K562 (cell line): ENCODE data around the gene RAPSN. TPM values are rescaled to one million over a fixed set of nuclear protein-coding genes. Genes with fewer than 3 reads are reported as not detected.

Experiments
- ATF7 ChIP-seq: fragments of 450-650 bp; IDR thresholded peaks from 2 replicates; pipeline ENCODE4 v1.7.1; 2014; ENCODE audit warnings: mild to moderate bottlenecking, moderate library complexity
- GTF2F1 ChIP-seq: IDR thresholded peaks from 2 replicates; pipeline ENCODE4 v1.6.1; 2011; ENCODE audit warnings: low read depth, low read length, improper control_type of control experiment
- ILK ChIP-seq: fragments of 450-650 bp; IDR thresholded peaks from 2 replicates; pipeline ENCODE4 v1.6.1; 2016; ENCODE audit warnings: missing genetic modification characterization, low read depth, mild to moderate bottlenecking, missing compliant biosample characterization, moderate library complexity, borderline replicate concordance
- KLF6 ChIP-seq: fragments of 250-450 bp; sonication (Bioruptor Pico); IDR thresholded peaks from 2 replicates; pipeline ENCODE4 v1.4.0; 2020; ENCODE audit warnings: mild to moderate bottlenecking, moderate library complexity, borderline replicate concordance
- MYBL2 ChIP-seq, 2 experiments: fragments of 450-650 bp in 1 of 2; sonication (generic) in 1 of 2; formaldehyde crosslinking in 1 of 2; IDR thresholded peaks; 2 replicates each; pipeline versions ENCODE4 v1.6.1 to v1.8.1; 2017 to 2022; ENCODE audit warnings: borderline replicate concordance in 1 of 2, inconsistent platforms in 1 of 2, low read depth in 1 of 2, mild to moderate bottlenecking in 1 of 2, missing genetic modification reagents in 1 of 2, moderate library complexity in 1 of 2
- NR2C1 ChIP-seq, 2 experiments: fragments of 450-650 bp; IDR thresholded peaks; 2 replicates each; pipeline ENCODE4 v1.6.1; 2017; ENCODE audit warnings: mild to moderate bottlenecking in 2 of 2, antibody characterized with exemption in 1 of 2, inconsistent platforms in 1 of 2, missing compliant biosample characterization in 1 of 2, missing genetic modification characterization in 1 of 2
- NR2C2 ChIP-seq, 2 experiments: fragments of 200-800 bp in 1 of 2; sonication (Bioruptor generic) in 1 of 2; sonication (generic) in 1 of 2; formaldehyde crosslinking in 1 of 2; IDR thresholded peaks; 2 replicates each; pipeline versions ENCODE4 v1.6.1 to v1.8.0; 2016 to 2022; ENCODE audit warnings: mild to moderate bottlenecking in 1 of 2, missing compliant biosample characterization in 1 of 2, missing genetic modification characterization in 1 of 2, missing genetic modification reagents in 1 of 2
- RBM25 ChIP-seq: fragments of 200-400 bp; formaldehyde crosslinking; IDR thresholded peaks from 2 replicates; pipeline ENCODE4 v1.6.1; 2018; ENCODE audit warnings: low read length, low read depth, moderate library complexity; ENCODE audit not compliant: severe bottlenecking
- SMARCC2 ChIP-seq: fragments of 450-650 bp; IDR thresholded peaks from 2 replicates; pipeline ENCODE4 v1.6.1; 2017; ENCODE audit warnings: antibody characterized with exemption, moderate library complexity, mild to moderate bottlenecking, low read depth
- TEAD4 ChIP-seq, 2 experiments: sonication (generic) in 1 of 2; formaldehyde crosslinking in 1 of 2; IDR thresholded peaks; 2 replicates each; pipeline versions ENCODE4 v1.6.1 to v1.8.0; 2012 to 2022; ENCODE audit warnings: borderline replicate concordance in 1 of 2, inconsistent platforms in 1 of 2, low read length in 1 of 2, mild to moderate bottlenecking in 1 of 2, missing genetic modification reagents in 1 of 2
- ZFX ChIP-seq: sonication (generic); formaldehyde crosslinking; IDR thresholded peaks from 2 replicates; pipeline ENCODE4 v1.8.0; 2022; ENCODE audit warnings: mild to moderate bottlenecking, missing genetic modification reagents, moderate library complexity
- ZNF311 ChIP-seq: fragments of 250-450 bp; sonication (Bioruptor Pico); IDR thresholded peaks from 2 replicates; pipeline ENCODE4 v1.4.0; 2020; ENCODE audit warnings: mild to moderate bottlenecking, moderate library complexity
- ZNF695 ChIP-seq: fragments of 450-650 bp; formaldehyde crosslinking; IDR thresholded peaks from 2 replicates; pipeline ENCODE4 v1.4.0; 2020; ENCODE audit warnings: mild to moderate bottlenecking, moderate library complexity
- ZNF75A ChIP-seq: fragments of 450-650 bp; formaldehyde crosslinking; IDR thresholded peaks from 2 replicates; pipeline ENCODE4 v1.4.0; 2020; ENCODE audit warnings: mild to moderate bottlenecking
- polyA plus RNA-seq, 8 experiments: library from polyadenylated mRNA; depleted of rRNA in 4 of 8; stranded (reverse) in 5 of 8; unstranded in 3 of 8; fragments of >200 nt; fragmentation: Nextera tagmentation in 2 of 8; fragmentation: Illumina TruSeq in 1 of 8; extraction: Ambion mirVana in 2 of 8; extraction: Trizol in 1 of 8; gene quantifications; 2 replicates each; pipeline versions ENCODE4 v1.2.1 to v1.2.3, GENCODE V29; 2011 to 2014; ENCODE audit warnings: inconsistent platforms in 1 of 8, missing spikeins in 1 of 8
- total RNA-seq, 7 experiments: library from RNA; depleted of rRNA in 6 of 7; stranded (reverse); fragments of >200 nt in 6 of 7; fragmentation: Illumina TruSeq in 2 of 7; extraction: Trizol in 2 of 7; gene quantifications; 2 replicates each; pipeline versions ENCODE4 v1.2.1 to v1.2.3, GENCODE V29; 2011 to 2021; ENCODE audit warnings: low replicate concordance in 1 of 7
- TF ChIP-seq, protein P1 (sequence below): fragments of 450-650 bp; formaldehyde crosslinking; IDR thresholded peaks from 2 replicates; pipeline ENCODE4 v1.4.0; 2020; ENCODE audit warnings: mild to moderate bottlenecking, moderate library complexity
- TF ChIP-seq, protein P2 (sequence below): fragments of 450-650 bp; conservative IDR thresholded peaks from 2 replicates; pipeline ENCODE4 v1.6.1; 2016; ENCODE audit warnings: missing genetic modification characterization, low read depth, mild to moderate bottlenecking, missing compliant biosample characterization, moderate library complexity
- TF ChIP-seq, protein P3 (sequence below): sonication (generic); formaldehyde crosslinking; IDR thresholded peaks from 2 replicates; pipeline ENCODE4 v1.8.0; 2023; ENCODE audit warnings: mild to moderate bottlenecking, missing genetic modification reagents
- TF ChIP-seq, protein P4 (sequence below): fragments of 250-450 bp; sonication (Bioruptor Pico); IDR thresholded peaks from 2 replicates; pipeline ENCODE4 v1.8.0; 2022; ENCODE audit warnings: moderate library complexity, mild to moderate bottlenecking, inconsistent platforms

RAPSN gene
- total and polyA plus RNA-seq, 9 of the 15 experiments (the other 6 are each of a cell fraction or from before 2014, with no cell fraction given), result 0.06 to 0.11 TPM; not detected in 7

DNA sequence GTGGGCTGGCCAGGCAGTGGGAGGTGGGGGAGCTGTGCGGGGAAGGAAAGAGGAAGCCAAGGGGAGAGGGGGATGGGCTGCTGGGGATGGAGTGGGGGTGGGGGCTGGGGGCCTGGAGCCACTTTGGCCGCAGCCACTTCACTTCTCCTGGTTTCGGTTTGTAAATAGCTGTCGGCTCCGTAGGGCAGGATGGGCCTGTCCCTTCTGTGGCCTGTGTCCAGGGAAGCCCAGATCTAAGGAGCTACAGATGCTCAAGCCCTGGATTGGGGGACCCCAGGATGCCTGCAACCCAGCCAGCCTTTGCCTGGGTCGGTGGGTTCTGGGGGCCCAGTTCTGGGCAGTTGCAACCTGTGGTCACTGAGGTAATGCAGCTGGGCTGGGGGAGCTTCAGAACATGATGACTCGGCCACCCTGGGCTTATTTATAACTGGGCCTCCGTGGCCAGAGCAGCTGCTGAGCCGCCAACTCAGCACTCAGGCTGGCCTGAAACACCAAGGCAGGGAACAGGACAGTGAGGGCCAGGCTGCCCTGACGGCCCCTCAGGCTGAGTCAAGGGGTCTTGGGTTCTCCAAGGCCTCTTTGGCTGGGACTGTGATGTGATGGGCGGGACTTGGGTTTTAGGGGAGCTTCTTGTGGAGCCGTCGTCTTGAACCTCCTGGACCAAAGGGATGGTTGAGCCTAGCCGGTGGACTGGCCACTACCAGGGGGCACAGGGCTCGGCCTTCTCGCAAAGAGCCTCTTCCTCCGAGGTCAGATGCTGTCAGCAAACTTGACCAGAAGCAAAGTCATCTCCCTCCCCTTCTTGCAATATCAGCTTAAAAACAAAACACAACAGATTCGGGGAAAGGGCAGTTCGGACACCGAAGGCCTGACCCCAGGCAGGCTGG, 55.5 kb downstream of the RAPSN start (continued):
- 0 out of 2 replicates have a peak, but pooled peaks have one; percentile 18 for TF ChIP-seq ATF7
- TF ChIP-seq KLF6 (CRISPR knock-in tag), result no peak
- TF ChIP-seq NR2C2 (CRISPR knock-in tag; IDR thresholded peaks at IDR 0.05), result peak; percentile 19; the same call in 1 of the 2 replicates
- TF ChIP-seq NR2C2 (tag; IDR thresholded peaks at IDR 0.05), result no peak
- no peak for TF ChIP-seq GTF2F1
- TF ChIP-seq NR2C1 (IDR thresholded peaks at IDR 0.05), result no peak
- TF ChIP-seq NR2C1 (tag; IDR thresholded peaks at IDR 0.05), result no peak
- no peak for TF ChIP-seq ZNF75A
- no peak for TF ChIP-seq TEAD4 (IDR thresholded peaks at IDR 0.05; ENCODE audit: low read length)
- TF ChIP-seq TEAD4 (CRISPR knock-in tag; IDR thresholded peaks at IDR 0.05; ENCODE audit: borderline replicate concordance), result no peak
- no peak for TF ChIP-seq SMARCC2
- TF ChIP-seq, protein P1, sequence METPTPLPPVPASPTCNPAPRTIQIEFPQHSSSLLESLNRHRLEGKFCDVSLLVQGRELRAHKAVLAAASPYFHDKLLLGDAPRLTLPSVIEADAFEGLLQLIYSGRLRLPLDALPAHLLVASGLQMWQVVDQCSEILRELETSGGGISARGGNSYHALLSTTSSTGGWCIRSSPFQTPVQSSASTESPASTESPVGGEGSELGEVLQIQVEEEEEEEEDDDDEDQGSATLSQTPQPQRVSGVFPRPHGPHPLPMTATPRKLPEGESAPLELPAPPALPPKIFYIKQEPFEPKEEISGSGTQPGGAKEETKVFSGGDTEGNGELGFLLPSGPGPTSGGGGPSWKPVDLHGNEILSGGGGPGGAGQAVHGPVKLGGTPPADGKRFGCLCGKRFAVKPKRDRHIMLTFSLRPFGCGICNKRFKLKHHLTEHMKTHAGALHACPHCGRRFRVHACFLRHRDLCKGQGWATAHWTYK (CRISPR knock-in tag), result 0 out of 2 replicates have a peak, but pooled peaks have one; percentile 19
- TF ChIP-seq, protein P2, sequence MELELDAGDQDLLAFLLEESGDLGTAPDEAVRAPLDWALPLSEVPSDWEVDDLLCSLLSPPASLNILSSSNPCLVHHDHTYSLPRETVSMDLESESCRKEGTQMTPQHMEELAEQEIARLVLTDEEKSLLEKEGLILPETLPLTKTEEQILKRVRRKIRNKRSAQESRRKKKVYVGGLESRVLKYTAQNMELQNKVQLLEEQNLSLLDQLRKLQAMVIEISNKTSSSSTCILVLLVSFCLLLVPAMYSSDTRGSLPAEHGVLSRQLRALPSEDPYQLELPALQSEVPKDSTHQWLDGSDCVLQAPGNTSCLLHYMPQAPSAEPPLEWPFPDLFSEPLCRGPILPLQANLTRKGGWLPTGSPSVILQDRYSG (tag), result 0 out of 2 replicates have a peak, but pooled peaks have one; percentile 42
- TF ChIP-seq, protein P3, sequence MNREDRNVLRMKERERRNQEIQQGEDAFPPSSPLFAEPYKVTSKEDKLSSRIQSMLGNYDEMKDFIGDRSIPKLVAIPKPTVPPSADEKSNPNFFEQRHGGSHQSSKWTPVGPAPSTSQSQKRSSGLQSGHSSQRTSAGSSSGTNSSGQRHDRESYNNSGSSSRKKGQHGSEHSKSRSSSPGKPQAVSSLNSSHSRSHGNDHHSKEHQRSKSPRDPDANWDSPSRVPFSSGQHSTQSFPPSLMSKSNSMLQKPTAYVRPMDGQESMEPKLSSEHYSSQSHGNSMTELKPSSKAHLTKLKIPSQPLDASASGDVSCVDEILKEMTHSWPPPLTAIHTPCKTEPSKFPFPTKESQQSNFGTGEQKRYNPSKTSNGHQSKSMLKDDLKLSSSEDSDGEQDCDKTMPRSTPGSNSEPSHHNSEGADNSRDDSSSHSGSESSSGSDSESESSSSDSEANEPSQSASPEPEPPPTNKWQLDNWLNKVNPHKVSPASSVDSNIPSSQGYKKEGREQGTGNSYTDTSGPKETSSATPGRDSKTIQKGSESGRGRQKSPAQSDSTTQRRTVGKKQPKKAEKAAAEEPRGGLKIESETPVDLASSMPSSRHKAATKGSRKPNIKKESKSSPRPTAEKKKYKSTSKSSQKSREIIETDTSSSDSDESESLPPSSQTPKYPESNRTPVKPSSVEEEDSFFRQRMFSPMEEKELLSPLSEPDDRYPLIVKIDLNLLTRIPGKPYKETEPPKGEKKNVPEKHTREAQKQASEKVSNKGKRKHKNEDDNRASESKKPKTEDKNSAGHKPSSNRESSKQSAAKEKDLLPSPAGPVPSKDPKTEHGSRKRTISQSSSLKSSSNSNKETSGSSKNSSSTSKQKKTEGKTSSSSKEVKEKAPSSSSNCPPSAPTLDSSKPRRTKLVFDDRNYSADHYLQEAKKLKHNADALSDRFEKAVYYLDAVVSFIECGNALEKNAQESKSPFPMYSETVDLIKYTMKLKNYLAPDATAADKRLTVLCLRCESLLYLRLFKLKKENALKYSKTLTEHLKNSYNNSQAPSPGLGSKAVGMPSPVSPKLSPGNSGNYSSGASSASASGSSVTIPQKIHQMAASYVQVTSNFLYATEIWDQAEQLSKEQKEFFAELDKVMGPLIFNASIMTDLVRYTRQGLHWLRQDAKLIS (CRISPR knock-in tag), result no peak
- TF ChIP-seq, protein P4, sequence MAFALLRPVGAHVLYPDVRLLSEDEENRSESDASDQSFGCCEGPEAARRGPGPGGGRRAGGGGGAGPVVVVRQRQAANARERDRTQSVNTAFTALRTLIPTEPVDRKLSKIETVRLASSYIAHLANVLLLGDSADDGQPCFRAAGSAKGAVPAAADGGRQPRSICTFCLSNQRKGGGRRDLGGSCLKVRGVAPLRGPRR, result no peak
- TF ChIP-seq ILK (tag), result no peak
- TF ChIP-seq RBM25, result no peak
- TF ChIP-seq ZNF311, result no peak
- no peak for TF ChIP-seq MYBL2 (IDR thresholded peaks at IDR 0.05; ENCODE audit: low read depth)
- no peak for TF ChIP-seq MYBL2 (CRISPR knock-in tag; IDR thresholded peaks at IDR 0.05; ENCODE audit: borderline replicate concordance)
- TF ChIP-seq ZFX (CRISPR knock-in tag), result peak; percentile 43
- TF ChIP-seq ZNF695, result no peak
